PC-3 (cell line): ENCODE measurements around the gene PTPRN2.
"Not testable (repeated sequence)": the region's sequence is repeated elsewhere in the genome, so short reads cannot be mapped to it uniquely, and the experiment has no call there.

Experiments
- EZH2phosphoT487 ChIP-seq: fragments of 300-600 bp; sonication (generic); IDR thresholded peaks from 2 replicates; pipeline ENCODE4 v1.6.1; 2018; ENCODE audit warnings: mild to moderate bottlenecking, antibody characterized with exemption, low read length, borderline replicate concordance
- TF ChIP-seq, protein P1 (sequence below): fragments of 300-600 bp; sonication (generic); conservative IDR thresholded peaks from 2 replicates; pipeline ENCODE4 v1.5.1; 2017; ENCODE audit warnings: antibody characterized with exemption, low read depth, mild to moderate bottlenecking, low read length

DNA sequence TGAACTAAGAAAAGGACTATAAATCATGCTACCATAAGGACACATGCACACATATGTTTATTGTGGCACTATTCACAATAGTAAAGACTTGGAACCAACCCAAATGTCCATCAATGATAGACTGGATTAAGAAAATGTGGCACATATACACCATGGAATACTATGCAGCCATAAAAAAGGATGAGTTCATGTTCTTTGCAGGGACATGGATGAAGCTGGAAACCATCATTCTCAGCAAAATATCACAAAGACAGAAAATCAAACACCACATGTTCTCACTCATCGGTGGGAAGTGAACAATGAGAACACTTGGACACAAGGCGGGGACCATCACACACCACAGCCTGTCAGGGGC lies 922.0 kb downstream of the PTPRN2 start:
- TF ChIP-seq, protein P1, sequence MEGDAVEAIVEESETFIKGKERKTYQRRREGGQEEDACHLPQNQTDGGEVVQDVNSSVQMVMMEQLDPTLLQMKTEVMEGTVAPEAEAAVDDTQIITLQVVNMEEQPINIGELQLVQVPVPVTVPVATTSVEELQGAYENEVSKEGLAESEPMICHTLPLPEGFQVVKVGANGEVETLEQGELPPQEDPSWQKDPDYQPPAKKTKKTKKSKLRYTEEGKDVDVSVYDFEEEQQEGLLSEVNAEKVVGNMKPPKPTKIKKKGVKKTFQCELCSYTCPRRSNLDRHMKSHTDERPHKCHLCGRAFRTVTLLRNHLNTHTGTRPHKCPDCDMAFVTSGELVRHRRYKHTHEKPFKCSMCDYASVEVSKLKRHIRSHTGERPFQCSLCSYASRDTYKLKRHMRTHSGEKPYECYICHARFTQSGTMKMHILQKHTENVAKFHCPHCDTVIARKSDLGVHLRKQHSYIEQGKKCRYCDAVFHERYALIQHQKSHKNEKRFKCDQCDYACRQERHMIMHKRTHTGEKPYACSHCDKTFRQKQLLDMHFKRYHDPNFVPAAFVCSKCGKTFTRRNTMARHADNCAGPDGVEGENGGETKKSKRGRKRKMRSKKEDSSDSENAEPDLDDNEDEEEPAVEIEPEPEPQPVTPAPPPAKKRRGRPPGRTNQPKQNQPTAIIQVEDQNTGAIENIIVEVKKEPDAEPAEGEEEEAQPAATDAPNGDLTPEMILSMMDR = not testable (repeated sequence)
- TF ChIP-seq EZH2phosphoT487 = not testable (repeated sequence)
